Measurements from ENCODE around the gene NEGR1.
A peak's percentile ranks its signal among the peaks of the same experiment; 100 is the strongest.

The NEGR1 gene

GRCh38 chr1:72281637-72282270, 585 bp downstream of the NEGR1 start:
- no peak overlapping the region for H3K9ac ChIP-seq (ENCODE audit: low read length)
- no peak overlapping the region for H3K27ac ChIP-seq (ENCODE audit: low read length)
- TF ChIP-seq EZH2phosphoT487 (IDR thresholded peaks at IDR 0.05; ENCODE audit: low read depth): no peak
- H2AFZ ChIP-seq (ENCODE audit: low read depth, low read length): no peak overlapping the region
- H3K9me3 ChIP-seq (ENCODE audit: insufficient read depth, low read length): no peaks in the 10 kb centered on the region
- no peaks in the 10 kb centered on the region for H3K79me2 ChIP-seq (ENCODE audit: low read length)
- H3K27me3 ChIP-seq (ENCODE audit: low read depth, low read length): no peaks in the 10 kb centered on the region
- H3K4me3 ChIP-seq (ENCODE audit: low read length): 0 out of 2 replicates have a peak overlapping the region, but pooled peaks have one; percentile 21
- no peaks in the 10 kb centered on the region for H3K36me3 ChIP-seq (replicated peaks; ENCODE audit: low read depth, low read length)
- peaks cover 18% of the 10 kb centered on the region for H3K4me1 ChIP-seq (ENCODE audit: low read length)
- H4K20me1 ChIP-seq (ENCODE audit: insufficient read depth, low read length): no peaks in the 10 kb centered on the region
- H3K4me2 ChIP-seq (ENCODE audit: low read length): peak overlapping the region; percentile 46

- Histone ChIP-seq H3K27ac (ENCODE audit: low read length) (no peak overlapping the region), H3K9me3 (ENCODE audit: insufficient read depth, low read length) (no peaks in the 10 kb centered on the region), H3K4me1 (ENCODE audit: low read length) (peaks cover 18% of the 10 kb centered on the region), H3K9ac (ENCODE audit: low read length) (no peak overlapping the region), H2AFZ (ENCODE audit: low read depth, low read length) (no peak overlapping the region), H3K4me3 (ENCODE audit: low read length) (0 out of 2 replicates have a peak overlapping the region, but pooled peaks have one; percentile 21), H3K27me3 (ENCODE audit: low read depth, low read length) (no peaks in the 10 kb centered on the region), H4K20me1 (ENCODE audit: insufficient read depth, low read length) (no peaks in the 10 kb centered on the region), H3K36me3 (replicated peaks; ENCODE audit: low read depth, low read length) (no peaks in the 10 kb centered on the region), H3K79me2 (ENCODE audit: low read length) (no peaks in the 10 kb centered on the region), H3K4me2 (ENCODE audit: low read length) (peak overlapping the region; percentile 46)
- TF ChIP-seq EZH2phosphoT487 (IDR thresholded peaks at IDR 0.05; ENCODE audit: low read depth) (no peak), CTCF (IDR thresholded peaks at IDR 0.05; ENCODE audit: low read depth, low read length) (no peak)
Observed at GRCh38 chr1:72281144-72281543, 1.2 kb downstream of the NEGR1 start.

GRCh38 chr1:72280711-72281110, 1.6 kb downstream of the NEGR1 start:
- Histone ChIP-seq H3K27me3 (ENCODE audit: low read depth, low read length) (no peaks in the 10 kb centered on the region), H3K36me3 (replicated peaks; ENCODE audit: low read depth, low read length) (no peaks in the 10 kb centered on the region), H3K79me2 (ENCODE audit: low read length) (no peaks in the 10 kb centered on the region), H4K20me1 (ENCODE audit: insufficient read depth, low read length) (no peaks in the 10 kb centered on the region), H3K9me3 (ENCODE audit: insufficient read depth, low read length) (no peaks in the 10 kb centered on the region), H3K4me3 (ENCODE audit: low read length) (no peak overlapping the region), H3K27ac (ENCODE audit: low read length) (no peak overlapping the region), H3K4me2 (ENCODE audit: low read length) (peak overlapping the region; percentile 46), H3K9ac (ENCODE audit: low read length) (no peak overlapping the region), H3K4me1 (ENCODE audit: low read length) (peaks cover 18% of the 10 kb centered on the region), H2AFZ (ENCODE audit: low read depth, low read length) (no peak overlapping the region)
- no peak for TF ChIP-seq CTCF (IDR thresholded peaks at IDR 0.05; ENCODE audit: low read depth, low read length)
- TF ChIP-seq EZH2phosphoT487 (IDR thresholded peaks at IDR 0.05; ENCODE audit: low read depth): no peak

- H3K36me3 ChIP-seq (replicated peaks; ENCODE audit: low read depth, low read length): no peaks in the 10 kb centered on the region
- no peak overlapping the region for H3K9ac ChIP-seq (ENCODE audit: low read length)
- no peaks in the 10 kb centered on the region for H3K9me3 ChIP-seq (ENCODE audit: insufficient read depth, low read length)
- H3K79me2 ChIP-seq (ENCODE audit: low read length): no peaks in the 10 kb centered on the region
- H3K27ac ChIP-seq (ENCODE audit: low read length): no peak overlapping the region
- no peak overlapping the region for H3K4me2 ChIP-seq (ENCODE audit: low read length)
- TF ChIP-seq EZH2phosphoT487 (IDR thresholded peaks at IDR 0.05; ENCODE audit: low read depth) (no peak), CTCF (IDR thresholded peaks at IDR 0.05; ENCODE audit: low read depth, low read length) (no peak)
- H4K20me1 ChIP-seq (ENCODE audit: insufficient read depth, low read length): no peaks in the 10 kb centered on the region
- no peaks in the 10 kb centered on the region for H3K27me3 ChIP-seq (ENCODE audit: low read depth, low read length)
- no peak overlapping the region for H2AFZ ChIP-seq (ENCODE audit: low read depth, low read length)
- no peak overlapping the region for H3K4me3 ChIP-seq (ENCODE audit: low read length)
- peaks cover 18% of the 10 kb centered on the region for H3K4me1 ChIP-seq (ENCODE audit: low read length)
Observed at GRCh38 chr1:72280131-72280530, 2.2 kb downstream of the NEGR1 start.
